Measurements from ENCODE around the gene C6orf15. TPM values are rescaled to one million over a fixed set of nuclear protein-coding genes. Genes with fewer than 3 reads are reported as not detected.

Gene C6orf15
- total and polyA plus RNA-seq, 2 of the 8 experiments (the other 6 are each of a cell fraction or from before 2014, with no cell fraction given): not detected

GRCh38 chr6:31129130-31129529 is 16.8 kb upstream of the C6orf15 start:
- H3K23ac ChIP-seq (ENCODE audit: insufficient read length): no peak overlapping the region
- no peak overlapping the region for H3K14ac ChIP-seq (ENCODE audit: insufficient read length)
- DNase-seq (ENCODE audit: low read depth in 1 of 2, low spot score in 2 of 2) (no peak), FAIRE-seq (no peak)
- no peak overlapping the region for H4K5ac ChIP-seq (ENCODE audit: insufficient read length, low read depth, low read length)
- no peaks in the 10 kb centered on the region for H3K79me1 ChIP-seq (ENCODE audit: low read depth, low read length)
- H3K36me3 ChIP-seq (ENCODE audit: control insufficient read depth in 2 of 4, insufficient read depth in 4 of 4, low read length in 3 of 4): no peaks in the 10 kb centered on the region
- POLR2A ChIA-PET (ENCODE audit: partially characterized antibody): interaction anchor here (0.9 to 68.5 kb wide), 3 partner anchors 13 to 238 kb away, joined by 3 to 2251 read pairs (median 4); partner anchors contain the start of genes CCHCR1, POU5F1, PSORS1C2 and TCF19
- no peak overlapping the region for H3K18ac ChIP-seq (ENCODE audit: extremely low read depth, low read length)
- CTCF ChIA-PET (ENCODE audit: partially characterized antibody): interaction anchor here (0.7 to 13.5 kb wide), 23 partner anchors 12 to 555 kb away, joined by 3 to 187 read pairs (median 4); partner anchors contain the start of genes C6orf15, PSORS1C1 and PSORS1C2
- H3K9me3 ChIP-seq (ENCODE audit: insufficient read depth in 2 of 2, low read depth in 1 of 2, low read length in 1 of 2): no peaks in the 10 kb centered on the region
- H3K4ac ChIP-seq (replicated peaks; ENCODE audit: insufficient read length, low read depth, low read length): no peak overlapping the region
- H2BK12ac ChIP-seq (ENCODE audit: low read depth, low read length): 0 out of 2 replicates have a peak overlapping the region, but pooled peaks have one; percentile 44
- no peak overlapping the region for H3K4me3 ChIP-seq (ENCODE audit: extremely low read depth in 1 of 4, insufficient read depth in 2 of 4, low read depth in 3 of 4, low read length in 4 of 4)
- WGBS, 2 experiments (ENCODE audit: extremely low coverage in 1 of 2, insufficient coverage in 1 of 2, insufficient read length in 1 of 2, insufficient replicate concordance in 2 of 2, low coverage in 1 of 2, low lambda C conversion rate in 2 of 2, missing lambda C conversion rate in 1 of 2): 89% methylated on average over 4 of the region's 4 CpGs; no CpG with 5 or more reads in 1 of the 2 experiments
- no peaks in the 10 kb centered on the region for H3K23me2 ChIP-seq (ENCODE audit: low read depth, low read length)
- no peak overlapping the region for H4K91ac ChIP-seq (replicated peaks; ENCODE audit: insufficient read length, low read length)
- no peak overlapping the region for H2BK20ac ChIP-seq (ENCODE audit: low read length)
- H2BK5ac ChIP-seq (ENCODE audit: low read depth, low read length): no peak overlapping the region
- H3K4me2 ChIP-seq (ENCODE audit: insufficient read depth in 1 of 2, low read depth in 2 of 2, low read length in 2 of 2): no peak overlapping the region
- H3K56ac ChIP-seq (replicated peaks; ENCODE audit: insufficient read length, low read depth, low read length): no peak overlapping the region
- H2BK120ac ChIP-seq (replicated peaks; ENCODE audit: low read depth, low read length): no peak overlapping the region
- H3K79me2 ChIP-seq (ENCODE audit: control insufficient read depth in 1 of 2, insufficient read depth in 2 of 2, low read length in 2 of 2): no peaks in the 10 kb centered on the region
- H2BK15ac ChIP-seq (ENCODE audit: low read length): no peak overlapping the region
- no peak overlapping the region; a peak in 1 of 7 replicates for H3K9ac ChIP-seq (replicated peaks in 1 of 4; ENCODE audit: extremely low read depth in 1 of 4, low read depth in 3 of 4, low read length in 3 of 4)
- H3K27me3 ChIP-seq (replicated peaks in 1 of 4; ENCODE audit: control insufficient read depth in 3 of 4, extremely low read depth in 1 of 4, insufficient read depth in 3 of 4, low read length in 3 of 4): no peaks in the 10 kb centered on the region
- no peak overlapping the region for H4K8ac ChIP-seq (ENCODE audit: extremely low read depth, insufficient read depth, low read length)
- no peak overlapping the region for H2AK5ac ChIP-seq (ENCODE audit: low read depth, low read length)
- H4K20me1 ChIP-seq (replicated peaks in 1 of 2; ENCODE audit: control insufficient read depth in 1 of 2, insufficient read depth in 2 of 2, low read length in 2 of 2): no peaks in the 10 kb centered on the region
- H3K4me1 ChIP-seq (replicated peaks in 1 of 4; ENCODE audit: control insufficient read depth in 3 of 4, insufficient read depth in 4 of 4, low read length in 3 of 4): peaks cover 0 to 3% (median 3%) of the 10 kb centered on the region in 4 experiments; a peak in 3 of 7 replicates
- no peak overlapping the region for H2AFZ ChIP-seq (ENCODE audit: low read length)
- no peak overlapping the region for H3K27ac ChIP-seq (ENCODE audit: low read depth, low read length)
- no peak for TF ChIP-seq E2F6 (IDR thresholded peaks at IDR 0.05)
- TF ChIP-seq TCF12 (IDR thresholded peaks at IDR 0.05; ENCODE audit: low read depth, low read length): no peak
- TF ChIP-seq SP2 (IDR thresholded peaks at IDR 0.05; ENCODE audit: low read length): no peak
- TF ChIP-seq EGR1 (IDR thresholded peaks at IDR 0.05; ENCODE audit: borderline replicate concordance, low read depth, low read length): no peak
- TF ChIP-seq SP1 (IDR thresholded peaks at IDR 0.05; ENCODE audit: low read depth, low read length): no peak
- TF ChIP-seq BCL11A (IDR thresholded peaks at IDR 0.05; ENCODE audit: low read depth in 2 of 2, low read length in 2 of 2): no peak
- TF ChIP-seq SP4 (IDR thresholded peaks at IDR 0.05; ENCODE audit: low read length): no peak
- no peak for TF ChIP-seq KDM4A (IDR thresholded peaks at IDR 0.05; ENCODE audit: low read depth, low read length, severe bottlenecking)
- no peak for TF ChIP-seq POLR2AphosphoS5 (IDR thresholded peaks at IDR 0.05; ENCODE audit: low read depth, low read length)
- no peak for TF ChIP-seq CBX8 (IDR thresholded peaks at IDR 0.05; ENCODE audit: borderline replicate concordance, low read depth, low read length)
- TF ChIP-seq CHD1 (IDR thresholded peaks at IDR 0.05; ENCODE audit: low read depth, low read length): no peak
- no peak for TF ChIP-seq POLR2A (IDR thresholded peaks at IDR 0.05; ENCODE audit: control extremely low read depth in 1 of 2, low read depth in 2 of 2, low read length in 2 of 2)
- TF ChIP-seq NANOG (IDR thresholded peaks at IDR 0.05; ENCODE audit: insufficient read depth, low read depth, low read length, poor library complexity, severe bottlenecking): no peak
- no peak for TF ChIP-seq RFX5 (IDR thresholded peaks at IDR 0.05; ENCODE audit: borderline replicate concordance, low read depth, low read length)
- TF ChIP-seq KDM5A (IDR thresholded peaks at IDR 0.05; ENCODE audit: low read length): no peak

Measured in H1 (cell line).